Measurements from ENCODE around the gene HSD17B2. TPM values are rescaled to one million over a fixed set of nuclear protein-coding genes. Genes with fewer than 3 reads are reported as not detected.

HSD17B2 gene
- total and polyA plus RNA-seq, 8 donors: 8.0 to 66.9 (median 20.8) TPM

- Histone ChIP-seq H3K4me1 (no peaks in the 10 kb centered on the region), H3K27ac (no peak overlapping the region), H3K27me3 (no peaks in the 10 kb centered on the region), H3K9me3 (no peaks in the 10 kb centered on the region), H3K36me3 (no peaks in the 10 kb centered on the region), H3K4me3 (no peak overlapping the region)
- TF ChIP-seq, protein P1, sequence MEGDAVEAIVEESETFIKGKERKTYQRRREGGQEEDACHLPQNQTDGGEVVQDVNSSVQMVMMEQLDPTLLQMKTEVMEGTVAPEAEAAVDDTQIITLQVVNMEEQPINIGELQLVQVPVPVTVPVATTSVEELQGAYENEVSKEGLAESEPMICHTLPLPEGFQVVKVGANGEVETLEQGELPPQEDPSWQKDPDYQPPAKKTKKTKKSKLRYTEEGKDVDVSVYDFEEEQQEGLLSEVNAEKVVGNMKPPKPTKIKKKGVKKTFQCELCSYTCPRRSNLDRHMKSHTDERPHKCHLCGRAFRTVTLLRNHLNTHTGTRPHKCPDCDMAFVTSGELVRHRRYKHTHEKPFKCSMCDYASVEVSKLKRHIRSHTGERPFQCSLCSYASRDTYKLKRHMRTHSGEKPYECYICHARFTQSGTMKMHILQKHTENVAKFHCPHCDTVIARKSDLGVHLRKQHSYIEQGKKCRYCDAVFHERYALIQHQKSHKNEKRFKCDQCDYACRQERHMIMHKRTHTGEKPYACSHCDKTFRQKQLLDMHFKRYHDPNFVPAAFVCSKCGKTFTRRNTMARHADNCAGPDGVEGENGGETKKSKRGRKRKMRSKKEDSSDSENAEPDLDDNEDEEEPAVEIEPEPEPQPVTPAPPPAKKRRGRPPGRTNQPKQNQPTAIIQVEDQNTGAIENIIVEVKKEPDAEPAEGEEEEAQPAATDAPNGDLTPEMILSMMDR (IDR thresholded peaks at IDR 0.05): no peak
- intact Hi-C loops (cut with DNase I): no loop called here
- DNase-seq: no peak
- FAIRE-seq: no peak
- no peak for ATAC-seq
- WGBS, 2 donors: 76 to 79% methylated on average over 4 of the region's 4 CpGs
Observed at GRCh38 chr16:82024883-82025282, 10.2 kb upstream of the HSD17B2 start.

GRCh38 chr16:82027629-82028064, 7.4 kb upstream of the HSD17B2 start:
- peak; percentile 70 to 81 (median 76) for ATAC-seq
- TF ChIP-seq, protein P1 (IDR thresholded peaks at IDR 0.05): no peak
- Histone ChIP-seq H3K9me3 (no peaks in the 10 kb centered on the region), H3K4me3 (no peak overlapping the region), H3K36me3 (no peaks in the 10 kb centered on the region), H3K4me1 (no peaks in the 10 kb centered on the region), H3K27me3 (no peaks in the 10 kb centered on the region), H3K27ac (peak overlapping the region in 2 of 4 donors; percentile 10 to 11)
- no peak for DNase-seq
- intact Hi-C loops (cut with DNase I): no loop called here
- WGBS, 2 donors: 35 to 38% methylated on average over 7 of the region's 7 CpGs
- no peak for FAIRE-seq

GRCh38 chr16:82031116-82032084, 3.7 kb upstream of the HSD17B2 start:
- FAIRE-seq: no peak
- WGBS, 2 donors: 56 to 58% methylated on average over 13 of the region's 13 CpGs
- H3K4me1 ChIP-seq: peaks cover 0 to 5% (median 4%) of the 10 kb centered on the region in 3 donors
- DNase-seq: no peak
- no peaks in the 10 kb centered on the region for H3K9me3 ChIP-seq
- no peak overlapping the region for H3K4me3 ChIP-seq
- H3K27me3 ChIP-seq: no peaks in the 10 kb centered on the region
- no peak overlapping the region for H3K27ac ChIP-seq
- H3K36me3 ChIP-seq: no peaks in the 10 kb centered on the region
- TF ChIP-seq, protein P1 (IDR thresholded peaks at IDR 0.05): peak in 2 of 4 donors; percentile 14 to 17
- intact Hi-C loops (cut with DNase I): no loop called here
- peak in 3 of 4 donors; percentile 44 to 57 (median 49) for ATAC-seq

- intact Hi-C loops (cut with DNase I): no loop called here
- TF ChIP-seq, protein P1 (IDR thresholded peaks at IDR 0.05): no peak
- Histone ChIP-seq H3K4me3 (no peak overlapping the region), H3K9me3 (no peaks in the 10 kb centered on the region), H3K27ac (no peak overlapping the region), H3K36me3 (no peaks in the 10 kb centered on the region), H3K4me1 (peaks cover 0 to 5% (median 4%) of the 10 kb centered on the region in 3 donors), H3K27me3 (no peaks in the 10 kb centered on the region)
- ATAC-seq (peak in 1 of 4 donors; percentile 46), FAIRE-seq (no peak), DNase-seq (peak in 4 of 6 donors; percentile 31 to 70 (median 57))
- 61 to 67% methylated on average over 6 of the region's 6 CpGs for WGBS, 2 donors
Observed at GRCh38 chr16:82033006-82033405, 2.0 kb upstream of the HSD17B2 start.
